HFFc6 (cell line): ENCODE measurements around the gene ZDHHC16. TPM values are rescaled to one million over a fixed set of nuclear protein-coding genes. Genes with fewer than 3 reads are reported as not detected.

Experiments
- DNase-seq: peaks from one replicate; pipeline ENCODE4 v3.0.0-alpha.2; 2018
- H3K27ac Mint-ChIP-seq: 2 replicates; pipeline ENCODE4 v1.8.0; 2020; ENCODE audit warnings: mild to moderate bottlenecking, mixed read lengths
- H3K27me3 Mint-ChIP-seq: 2 replicates; pipeline ENCODE4 v1.8.0; 2021; ENCODE audit warnings: mild to moderate bottlenecking, moderate library complexity, mixed read lengths; ENCODE audit not compliant: insufficient read depth
- H3K36me3 Mint-ChIP-seq: 2 replicates; pipeline ENCODE4 v1.8.0; 2021; ENCODE audit warnings: low read depth, mixed read lengths
- H3K4me1 Mint-ChIP-seq: 2 replicates; pipeline ENCODE4 v1.8.0; 2020; ENCODE audit warnings: low read depth, mixed read lengths
- H3K4me3 Mint-ChIP-seq: 2 replicates; pipeline ENCODE4 v1.8.0; 2020; ENCODE audit warnings: mild to moderate bottlenecking, moderate library complexity, mixed read lengths
- H3K9me3 Mint-ChIP-seq: 2 replicates; pipeline ENCODE4 v1.8.0; 2020; ENCODE audit warnings: mild to moderate bottlenecking, mixed read lengths
- CTCF ChIP-seq: fragments of 200-600 bp; sonication (generic); IDR thresholded peaks from 2 replicates; pipeline ENCODE4 v1.5.0; 2021; ENCODE audit warnings: antibody characterized with exemption, mild to moderate bottlenecking
- total RNA-seq, 6 experiments: library from RNA; stranded (reverse); fragmentation: NEBNext Ultra II Directional; extraction: Animal tissue kit (Norgen Biotek cat#: 25700); gene quantifications; 2 replicates in 1 of 6; 3 replicates in 5 of 6; pipeline ENCODE4 v1.2.3, GENCODE V29; 2021

ZDHHC16 gene
- total RNA-seq, 6 experiments from 2014 or later, result 60.7 to 64.9 (median 63.1) TPM

- peaks cover 37% of the 10 kb centered on the region for H3K36me3 Mint-ChIP-seq
- no peak overlapping the region for H3K4me3 Mint-ChIP-seq
- H3K4me1 Mint-ChIP-seq, result peaks cover 44% of the 10 kb centered on the region
- H3K27me3 Mint-ChIP-seq, result no peaks in the 10 kb centered on the region
- no peak for TF ChIP-seq CTCF
- DNase-seq, result no peak
- 0 out of 2 replicates have a peak overlapping the region, but pooled peaks have one; percentile 68 for H3K27ac Mint-ChIP-seq
- H3K9me3 Mint-ChIP-seq, result no peaks in the 10 kb centered on the region
Observed at GRCh38 chr10:97479939-97480338, 34.0 kb downstream of the ZDHHC16 start.

- Mint-ChIP-seq H3K4me3 (no peak overlapping the region), H3K9me3 (no peaks in the 10 kb centered on the region), H3K36me3 (peaks cover 38% of the 10 kb centered on the region), H3K27ac (peak overlapping the region; percentile 68), H3K4me1 (peaks cover 43% of the 10 kb centered on the region), H3K27me3 (no peaks in the 10 kb centered on the region)
- no peak for TF ChIP-seq CTCF
- DNase-seq, result peak; percentile 15
Observed at GRCh38 chr10:97481071-97481470, 35.1 kb downstream of the ZDHHC16 start.

- Mint-ChIP-seq H3K27ac (no peak overlapping the region), H3K27me3 (no peaks in the 10 kb centered on the region), H3K4me3 (no peak overlapping the region), H3K9me3 (no peaks in the 10 kb centered on the region), H3K4me1 (peaks cover 39% of the 10 kb centered on the region), H3K36me3 (peaks cover 34% of the 10 kb centered on the region)
- no peak for TF ChIP-seq CTCF
- no peak for DNase-seq
Observed at GRCh38 chr10:97482381-97482780, 36.4 kb downstream of the ZDHHC16 start.

- peaks cover 39% of the 10 kb centered on the region for H3K4me1 Mint-ChIP-seq
- no peak for DNase-seq
- no peak for TF ChIP-seq CTCF
- no peaks in the 10 kb centered on the region for H3K27me3 Mint-ChIP-seq
- no peak overlapping the region for H3K27ac Mint-ChIP-seq
- H3K4me3 Mint-ChIP-seq, result no peak overlapping the region
- no peaks in the 10 kb centered on the region for H3K9me3 Mint-ChIP-seq
- peaks cover 25% of the 10 kb centered on the region for H3K36me3 Mint-ChIP-seq
Observed at GRCh38 chr10:97483506-97483905, 37.5 kb downstream of the ZDHHC16 start.

GRCh38 chr10:97483921-97484320 lies 37.9 kb downstream of the ZDHHC16 start:
- Mint-ChIP-seq H3K27ac (no peak overlapping the region), H3K36me3 (peaks cover 25% of the 10 kb centered on the region), H3K27me3 (no peaks in the 10 kb centered on the region), H3K4me1 (peaks cover 41% of the 10 kb centered on the region), H3K4me3 (no peak overlapping the region), H3K9me3 (no peaks in the 10 kb centered on the region)
- no peak for TF ChIP-seq CTCF
- DNase-seq, result no peak
